ENCODE results near the gene PDLIM4.

PDLIM4 gene

GRCh38 chr5:132257131-132258101 is at the start of gene PDLIM4:
Gene PDLIM4, plus strand, starts transcription at chr5:132257696. Its CDS starts 39 bp downstream, at chr5:132257735.
- no peak for DNase-seq (ENCODE audit: low read depth)

- DNase-seq (ENCODE audit: low read depth) = no peak
Observed at GRCh38 chr5:132207778-132208177, 49.7 kb upstream of the PDLIM4 start.

GRCh38 chr5:132209131-132209530 is 48.4 kb upstream of the PDLIM4 start:
- no peak for DNase-seq (ENCODE audit: low read depth)

GRCh38 chr5:132209901-132210545 is 47.5 kb upstream of the PDLIM4 start:
- no peak for DNase-seq (ENCODE audit: low read depth)

GRCh38 chr5:132210944-132211343 is 46.6 kb upstream of the PDLIM4 start:
- no peak for DNase-seq (ENCODE audit: low read depth)

GRCh38 chr5:132211787-132212186 is 45.7 kb upstream of the PDLIM4 start:
- DNase-seq (ENCODE audit: low read depth) = no peak

- DNase-seq (ENCODE audit: low read depth) = no peak
Observed at GRCh38 chr5:132213666-132214065, 43.8 kb upstream of the PDLIM4 start.

- DNase-seq (ENCODE audit: low read depth) = no peak
Observed at GRCh38 chr5:132214491-132214890, 43.0 kb upstream of the PDLIM4 start.

- no peak for DNase-seq (ENCODE audit: low read depth)
Observed at GRCh38 chr5:132215329-132215728, 42.2 kb upstream of the PDLIM4 start.

- DNase-seq (ENCODE audit: low read depth) = no peak
Observed at GRCh38 chr5:132218321-132218720, 39.2 kb upstream of the PDLIM4 start.

- no peak for DNase-seq (ENCODE audit: low read depth)
Observed at GRCh38 chr5:132219289-132219970, 38.1 kb upstream of the PDLIM4 start.

- no peak for DNase-seq (ENCODE audit: low read depth)
Observed at GRCh38 chr5:132219981-132220380, 37.5 kb upstream of the PDLIM4 start.

GRCh38 chr5:132220491-132220890 is 37.0 kb upstream of the PDLIM4 start:
- no peak for DNase-seq (ENCODE audit: low read depth)

- no peak for DNase-seq (ENCODE audit: low read depth)
Observed at GRCh38 chr5:132221781-132222648, 35.5 kb upstream of the PDLIM4 start.

- DNase-seq (ENCODE audit: low read depth) = no peak
Observed at GRCh38 chr5:132222649-132223038, 34.9 kb upstream of the PDLIM4 start.

- no peak for DNase-seq (ENCODE audit: low read depth)
Observed at GRCh38 chr5:132223861-132224260, 33.6 kb upstream of the PDLIM4 start.

GRCh38 chr5:132224716-132225115 is 32.8 kb upstream of the PDLIM4 start:
- DNase-seq (ENCODE audit: low read depth) = no peak

GRCh38 chr5:132225165-132226032 is 32.1 kb upstream of the PDLIM4 start:
- DNase-seq (ENCODE audit: low read depth) = no peak

GRCh38 chr5:132226516-132227234 is 30.8 kb upstream of the PDLIM4 start:
- DNase-seq (ENCODE audit: low read depth) = no peak

GRCh38 chr5:132227235-132227484 is 30.3 kb upstream of the PDLIM4 start:
- DNase-seq (ENCODE audit: low read depth) = no peak
